Stomach (tissue), 9 donors: Measurements from ENCODE around the gene SLC25A28. TPM values are rescaled to one million over a fixed set of nuclear protein-coding genes. Genes with fewer than 3 reads are reported as not detected.

Experiments used
- DNase-seq, 2 donors: peaks; one replicate each; pipeline versions ENCODE4 v3.0.0 to v3.0.0-alpha.2; 2013 to 2019
- H3K27ac ChIP-seq, 5 donors: fragments of 200-600 bp in 4 of 5; sonication (generic) in 4 of 5; one replicate each; pipeline ENCODE4 v1.5.1; 2013 to 2019; ENCODE audit warnings: mild to moderate bottlenecking in 1 of 5, moderate library complexity in 1 of 5
- H3K27me3 ChIP-seq, 3 donors: fragments of 200-600 bp; sonication (generic); one replicate each; pipeline ENCODE4 v1.5.1; 2017 to 2019; ENCODE audit warnings: mixed run types in 1 of 3
- H3K36me3 ChIP-seq, 4 donors: fragments of 200-600 bp; sonication (generic); 1 replicate in 3 of 4; 2 replicates in 1 of 4; pipeline ENCODE4 v1.5.1; 2016 to 2019
- H3K4me1 ChIP-seq, 4 donors: fragments of 200-600 bp; sonication (generic); one replicate each; pipeline ENCODE4 v1.5.1; 2016 to 2019
- H3K4me3 ChIP-seq, 4 donors: fragments of 200-600 bp; sonication (generic) in 3 of 4; one replicate each; pipeline ENCODE4 v1.5.1; 2016 to 2019; ENCODE audit warnings: mild to moderate bottlenecking in 1 of 4
- H3K9me3 ChIP-seq, 4 donors: fragments of 200-600 bp; sonication (generic); one replicate each; pipeline ENCODE4 v1.5.1; 2016 to 2019
- EP300 ChIP-seq: sonication (generic); formaldehyde crosslinking; IDR thresholded peaks from one replicate; pipeline ENCODE4 v1.6.1; 2017; ENCODE audit warnings: antibody characterized with exemption
- POLR2A ChIP-seq, 4 donors: fragments of 450-650 bp; IDR thresholded peaks; one replicate each; pipeline ENCODE4 v1.6.1; 2016; ENCODE audit warnings: antibody characterized with exemption in 4 of 4, control low read depth in 2 of 4, mild to moderate bottlenecking in 1 of 4, moderate library complexity in 1 of 4
- POLR2AphosphoS5 ChIP-seq, 3 donors: sonication (generic); formaldehyde crosslinking; IDR thresholded peaks; one replicate each; pipeline ENCODE4 v1.6.1; 2016; ENCODE audit warnings: antibody characterized with exemption in 3 of 3
- WGBS, 5 donors: extraction: QIAGEN DNeasy Blood & Tissue Kit in 3 of 5; methylation state at CpG; one replicate each; pipeline versions ENCODE4 v1.1.5 to v1.1.7; 2013 to 2018; 5-methylcytosine and 5-hydroxymethylcytosine counted together
- intact Hi-C: fragments of 100-400 bp; cut with DNase I; formaldehyde crosslinking; loops from one replicate; pipeline ENCODE4 v1.15.1; 2023; ENCODE audit warnings: low total_unique reads
- polyA plus RNA-seq, 3 donors: library from polyadenylated mRNA; stranded (reverse); fragments of 200-250 nt; gene quantifications; one replicate each; pipeline ENCODE4 v1.2.3, GENCODE V29; 2013
- total RNA-seq, 5 donors: library from RNA; depleted of rRNA; stranded (reverse); fragments of >200 nt; gene quantifications; one replicate each; pipeline versions ENCODE4 v1.1.0 to v1.2.3, GENCODE V29; 2014 to 2016
- TF ChIP-seq, protein P1 (sequence below), 7 experiments: fragments of 450-650 bp in 4 of 7; fragments of 200-600 bp in 3 of 7; sonication (generic) in 3 of 7; IDR thresholded peaks; one replicate each; pipeline ENCODE4 v1.5.1; 2016 to 2019; ENCODE audit warnings: antibody characterized with exemption in 7 of 7, control low read depth in 2 of 7, mild to moderate bottlenecking in 1 of 7
- donor health status: healthy with polysubstance abuse.
- donor health status: Bipolar disorder and iron deficiency.
- donor health status: healthy.

The SLC25A28 gene
- total and polyA plus RNA-seq, 8 donors: 7.5 to 225 (median 53.9) TPM

DNA sequence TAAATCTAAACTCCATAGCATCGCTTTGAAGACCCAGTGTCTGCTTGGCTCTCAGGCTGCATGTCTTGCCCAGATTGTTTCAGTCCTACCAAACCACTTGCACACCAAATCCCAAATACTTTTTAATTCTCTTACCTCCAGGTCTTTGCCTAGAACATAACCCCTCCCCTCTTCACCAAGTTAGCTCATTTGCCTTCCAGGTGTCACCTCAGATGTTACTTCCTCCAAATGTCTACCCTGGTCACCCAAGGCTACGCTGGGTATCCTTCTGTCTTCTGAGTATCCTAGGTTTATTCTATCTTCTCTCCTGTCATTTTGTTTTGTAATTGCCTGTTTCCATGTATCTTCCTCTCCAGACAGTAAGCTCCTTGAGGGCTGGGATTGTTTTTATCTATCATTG is 11.1 kb downstream of the SLC25A28 start:
- H3K27ac ChIP-seq: no peak overlapping the region
- 94 to 98% (median 98%) methylated on average over 2 of the region's 2 CpGs for WGBS, 5 donors
- no peaks in the 10 kb centered on the region for H3K27me3 ChIP-seq
- H3K4me1 ChIP-seq: no peaks in the 10 kb centered on the region
- H3K9me3 ChIP-seq: no peaks in the 10 kb centered on the region
- no peak overlapping the region for H3K4me3 ChIP-seq
- intact Hi-C loops: no loop called here
- no peak for DNase-seq
- TF ChIP-seq POLR2A (IDR thresholded peaks at IDR 0.05) (no peak), POLR2AphosphoS5 (IDR thresholded peaks at IDR 0.05) (no peak), EP300 (no peak)
- TF ChIP-seq, protein P1, sequence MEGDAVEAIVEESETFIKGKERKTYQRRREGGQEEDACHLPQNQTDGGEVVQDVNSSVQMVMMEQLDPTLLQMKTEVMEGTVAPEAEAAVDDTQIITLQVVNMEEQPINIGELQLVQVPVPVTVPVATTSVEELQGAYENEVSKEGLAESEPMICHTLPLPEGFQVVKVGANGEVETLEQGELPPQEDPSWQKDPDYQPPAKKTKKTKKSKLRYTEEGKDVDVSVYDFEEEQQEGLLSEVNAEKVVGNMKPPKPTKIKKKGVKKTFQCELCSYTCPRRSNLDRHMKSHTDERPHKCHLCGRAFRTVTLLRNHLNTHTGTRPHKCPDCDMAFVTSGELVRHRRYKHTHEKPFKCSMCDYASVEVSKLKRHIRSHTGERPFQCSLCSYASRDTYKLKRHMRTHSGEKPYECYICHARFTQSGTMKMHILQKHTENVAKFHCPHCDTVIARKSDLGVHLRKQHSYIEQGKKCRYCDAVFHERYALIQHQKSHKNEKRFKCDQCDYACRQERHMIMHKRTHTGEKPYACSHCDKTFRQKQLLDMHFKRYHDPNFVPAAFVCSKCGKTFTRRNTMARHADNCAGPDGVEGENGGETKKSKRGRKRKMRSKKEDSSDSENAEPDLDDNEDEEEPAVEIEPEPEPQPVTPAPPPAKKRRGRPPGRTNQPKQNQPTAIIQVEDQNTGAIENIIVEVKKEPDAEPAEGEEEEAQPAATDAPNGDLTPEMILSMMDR (IDR thresholded peaks at IDR 0.05): no peak
- peaks cover 24 to 48% (median 43%) of the 10 kb centered on the region in 4 donors for H3K36me3 ChIP-seq

DNA sequence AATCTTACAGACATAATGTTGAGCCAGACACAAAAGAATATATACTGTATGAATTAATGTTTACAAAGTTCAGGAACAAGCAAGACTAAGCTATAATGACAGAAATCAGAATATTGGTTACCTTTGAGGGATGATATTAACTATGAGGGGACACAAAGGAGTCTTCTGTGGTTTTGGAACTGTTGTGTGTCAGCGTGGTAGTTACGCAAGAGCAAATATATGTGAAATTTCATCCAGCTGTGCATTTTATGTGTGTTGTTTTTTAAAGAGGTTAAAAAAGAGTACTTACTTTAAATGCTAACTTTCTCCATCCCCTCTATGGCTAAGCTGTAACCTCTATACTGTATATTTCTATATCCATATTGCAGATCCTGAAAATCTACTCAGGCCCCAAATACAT is 14.9 kb downstream of the SLC25A28 start:
- peaks cover 7 to 15% (median 14%) of the 10 kb centered on the region in 4 donors for H3K36me3 ChIP-seq
- intact Hi-C loops: no loop called here
- no peaks in the 10 kb centered on the region for H3K27me3 ChIP-seq
- H3K9me3 ChIP-seq: no peaks in the 10 kb centered on the region
- no peaks in the 10 kb centered on the region for H3K4me1 ChIP-seq
- TF ChIP-seq, protein P1 (IDR thresholded peaks at IDR 0.05): no peak
- TF ChIP-seq POLR2A (IDR thresholded peaks at IDR 0.05) (no peak), EP300 (no peak), POLR2AphosphoS5 (IDR thresholded peaks at IDR 0.05) (no peak)
- no peak overlapping the region for H3K27ac ChIP-seq
- H3K4me3 ChIP-seq: no peak overlapping the region
- WGBS, 5 donors: 32 to 91% (median 87%) methylated on average over 2 of the region's 2 CpGs
- DNase-seq: no peak

DNA sequence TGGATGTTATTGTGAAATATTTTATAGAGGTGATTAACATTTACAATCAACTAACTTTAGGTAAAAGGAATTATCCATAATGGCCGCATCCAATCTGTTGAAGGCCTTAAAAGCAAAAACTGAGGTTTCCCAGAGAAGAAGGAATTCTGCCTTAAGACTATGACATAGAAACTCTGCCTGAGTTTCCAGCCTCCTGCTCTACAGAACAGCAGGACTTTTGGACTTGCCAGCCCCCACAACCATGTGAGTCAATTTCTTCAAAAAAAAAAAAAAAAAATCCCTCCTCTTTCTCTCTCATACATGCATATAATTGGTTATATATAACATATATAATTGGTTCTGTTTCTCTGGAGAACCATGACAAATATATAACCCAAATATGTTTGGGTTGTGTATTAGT is 15.4 kb downstream of the SLC25A28 start:
- H3K4me3 ChIP-seq: no peak overlapping the region
- peaks cover 3 to 10% (median 9%) of the 10 kb centered on the region in 4 donors for H3K36me3 ChIP-seq
- 56 to 100% (median 94%) methylated on average over 1 of the region's 1 CpG for WGBS, 5 donors
- no peaks in the 10 kb centered on the region for H3K9me3 ChIP-seq
- no peak for DNase-seq
- H3K27ac ChIP-seq: no peak overlapping the region
- H3K27me3 ChIP-seq: no peaks in the 10 kb centered on the region
- no peaks in the 10 kb centered on the region for H3K4me1 ChIP-seq
- TF ChIP-seq POLR2AphosphoS5 (IDR thresholded peaks at IDR 0.05) (no peak), POLR2A (IDR thresholded peaks at IDR 0.05) (no peak), EP300 (no peak)
- TF ChIP-seq, protein P1 (IDR thresholded peaks at IDR 0.05): no peak
- intact Hi-C loops: no loop called here

DNA sequence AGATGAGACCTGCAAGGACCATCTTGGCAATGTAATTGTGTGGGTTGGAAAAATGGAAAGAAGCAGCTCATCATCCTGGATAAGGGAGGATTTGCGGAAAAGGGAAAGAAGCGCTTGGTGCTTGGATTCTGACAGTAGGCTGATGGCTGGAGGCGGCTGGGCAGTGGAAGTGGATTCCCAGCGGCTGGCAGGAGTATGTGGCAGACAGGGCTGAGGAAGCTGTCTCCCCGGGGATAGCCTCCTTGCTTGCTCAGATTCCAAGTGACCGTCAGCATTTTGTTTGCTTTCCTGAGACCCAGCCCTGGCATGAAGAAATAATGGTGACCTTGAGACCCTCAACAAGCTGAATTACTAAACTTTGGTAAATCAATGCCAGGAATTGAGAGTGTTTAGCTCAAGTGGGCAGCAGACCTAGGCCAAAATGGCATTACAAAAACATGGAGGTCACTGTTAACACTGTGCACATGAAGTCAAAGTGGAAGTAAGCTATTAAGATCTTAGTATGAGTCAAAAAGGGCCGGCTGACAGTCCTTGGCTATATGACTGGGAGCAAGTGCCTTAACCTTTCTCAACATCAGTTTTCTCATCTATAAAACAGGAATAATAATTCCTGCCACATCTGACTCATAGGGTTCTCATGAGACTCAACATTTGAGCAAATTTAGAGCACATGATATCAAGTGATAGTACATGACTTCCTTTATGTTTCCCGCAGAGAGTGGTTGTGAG is 21.3 kb downstream of the SLC25A28 start:
- TF ChIP-seq POLR2AphosphoS5 (IDR thresholded peaks at IDR 0.05): no peak
- TF ChIP-seq, protein P1 (IDR thresholded peaks at IDR 0.05): no peak
- TF ChIP-seq POLR2A (IDR thresholded peaks at IDR 0.05): no peak
- TF ChIP-seq EP300: no peak
- H3K4me1 ChIP-seq: no peaks in the 10 kb centered on the region
- peaks cover 0 to 9% (median 0%) of the 10 kb centered on the region in 3 donors for H3K27me3 ChIP-seq
- no peak overlapping the region for H3K4me3 ChIP-seq
- no peaks in the 10 kb centered on the region for H3K36me3 ChIP-seq
- WGBS, 5 donors: 63 to 72% (median 68%) methylated on average over 8 of the region's 8 CpGs
- no peaks in the 10 kb centered on the region for H3K9me3 ChIP-seq
- no peak overlapping the region for H3K27ac ChIP-seq
- intact Hi-C loops: no loop called here
- no peak for DNase-seq
